PFSK-1 (cell line): ENCODE measurements around the gene GPR3.

Experiments used
- POLR2AphosphoS5 ChIP-seq: IDR thresholded peaks from 2 replicates; pipeline ENCODE4 v1.6.1; 2012; ENCODE audit warnings: low read depth, mild to moderate bottlenecking, control low read depth, low read length, moderate library complexity
- SIN3A ChIP-seq: IDR thresholded peaks from 2 replicates; pipeline ENCODE4 v1.6.1; 2012; ENCODE audit warnings: mild to moderate bottlenecking, low read length, moderate library complexity, borderline replicate concordance; ENCODE audit not compliant: insufficient read depth
- TAF1 ChIP-seq: IDR thresholded peaks from 2 replicates; pipeline ENCODE4 v1.6.1; 2012; ENCODE audit warnings: low read length, control low read depth, borderline replicate concordance; ENCODE audit not compliant: insufficient read depth
- TF ChIP-seq, protein P1 (sequence below), 2 experiments: IDR thresholded peaks; 2 replicates each; pipeline versions ENCODE4 v1.6.1 to v1.8.0; 2011 to 2012; ENCODE audit warnings: low read depth in 2 of 2, low read length in 2 of 2, control low read depth in 1 of 2, inconsistent platforms in 1 of 2, mild to moderate bottlenecking in 1 of 2, moderate library complexity in 1 of 2; ENCODE audit not compliant: insufficient read depth in 1 of 2

DNA sequence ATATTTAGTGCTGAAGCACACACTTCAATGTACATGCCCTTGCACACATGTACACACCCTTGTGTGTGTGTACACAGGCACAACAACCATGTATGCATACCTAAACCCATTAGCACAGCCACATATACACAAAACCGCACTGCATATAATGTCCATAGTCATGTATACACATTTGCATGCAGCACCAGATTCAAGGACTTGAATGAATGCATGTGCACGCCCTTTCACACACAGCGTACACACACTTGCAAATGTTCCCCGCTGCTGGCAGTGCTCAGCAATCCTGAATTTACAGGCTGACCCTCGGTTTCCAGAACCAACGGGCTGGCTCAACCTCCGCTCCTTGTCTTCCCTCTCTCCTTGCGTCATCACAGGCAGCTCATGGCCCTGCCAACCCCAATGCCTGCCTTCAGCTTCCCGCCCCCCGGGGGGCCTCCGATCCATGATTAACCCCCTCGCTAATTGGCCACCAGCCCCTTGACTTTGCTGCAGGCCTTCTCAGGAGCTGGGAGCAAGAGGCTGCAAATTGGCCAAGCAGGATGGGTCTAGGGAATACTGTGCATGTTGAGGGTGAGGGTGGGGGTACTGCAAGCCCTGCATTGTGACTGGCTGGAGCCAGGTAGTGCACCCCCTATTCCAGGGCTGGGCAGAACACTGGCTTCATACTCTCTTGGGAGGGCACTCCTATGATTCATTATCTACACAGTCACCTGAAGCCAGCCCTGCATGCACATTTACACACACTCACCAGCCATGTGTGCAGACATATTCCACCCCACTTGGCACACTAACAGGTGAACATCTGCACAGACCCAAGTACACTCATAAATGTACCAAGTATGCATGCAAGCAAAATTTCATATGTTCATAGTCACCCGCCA, 7.9 kb downstream of the GPR3 start:
- no peak for TF ChIP-seq POLR2AphosphoS5
- TF ChIP-seq, protein P1, sequence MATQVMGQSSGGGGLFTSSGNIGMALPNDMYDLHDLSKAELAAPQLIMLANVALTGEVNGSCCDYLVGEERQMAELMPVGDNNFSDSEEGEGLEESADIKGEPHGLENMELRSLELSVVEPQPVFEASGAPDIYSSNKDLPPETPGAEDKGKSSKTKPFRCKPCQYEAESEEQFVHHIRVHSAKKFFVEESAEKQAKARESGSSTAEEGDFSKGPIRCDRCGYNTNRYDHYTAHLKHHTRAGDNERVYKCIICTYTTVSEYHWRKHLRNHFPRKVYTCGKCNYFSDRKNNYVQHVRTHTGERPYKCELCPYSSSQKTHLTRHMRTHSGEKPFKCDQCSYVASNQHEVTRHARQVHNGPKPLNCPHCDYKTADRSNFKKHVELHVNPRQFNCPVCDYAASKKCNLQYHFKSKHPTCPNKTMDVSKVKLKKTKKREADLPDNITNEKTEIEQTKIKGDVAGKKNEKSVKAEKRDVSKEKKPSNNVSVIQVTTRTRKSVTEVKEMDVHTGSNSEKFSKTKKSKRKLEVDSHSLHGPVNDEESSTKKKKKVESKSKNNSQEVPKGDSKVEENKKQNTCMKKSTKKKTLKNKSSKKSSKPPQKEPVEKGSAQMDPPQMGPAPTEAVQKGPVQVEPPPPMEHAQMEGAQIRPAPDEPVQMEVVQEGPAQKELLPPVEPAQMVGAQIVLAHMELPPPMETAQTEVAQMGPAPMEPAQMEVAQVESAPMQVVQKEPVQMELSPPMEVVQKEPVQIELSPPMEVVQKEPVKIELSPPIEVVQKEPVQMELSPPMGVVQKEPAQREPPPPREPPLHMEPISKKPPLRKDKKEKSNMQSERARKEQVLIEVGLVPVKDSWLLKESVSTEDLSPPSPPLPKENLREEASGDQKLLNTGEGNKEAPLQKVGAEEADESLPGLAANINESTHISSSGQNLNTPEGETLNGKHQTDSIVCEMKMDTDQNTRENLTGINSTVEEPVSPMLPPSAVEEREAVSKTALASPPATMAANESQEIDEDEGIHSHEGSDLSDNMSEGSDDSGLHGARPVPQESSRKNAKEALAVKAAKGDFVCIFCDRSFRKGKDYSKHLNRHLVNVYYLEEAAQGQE (IDR thresholded peaks at IDR 0.05; ENCODE audit: insufficient read depth in 1 of 2, low read depth in 2 of 2, low read length in 2 of 2) = no peak
- TF ChIP-seq TAF1 = no peak
- no peak for TF ChIP-seq SIN3A
